Gastrocnemius medialis (tissue), 4 donors: ENCODE measurements around the gene CFAP54. TPM values are rescaled to one million over a fixed set of nuclear protein-coding genes. Genes with fewer than 3 reads are reported as not detected.

ENCODE experiments used
- ATAC-seq, 2 donors: fragments of 150-250 bp; one replicate each; pipeline ENCODE4 v1.9.1; 2016
- DNase-seq, 2 donors: peaks; one replicate each; pipeline ENCODE4 v3.0.0-alpha.2; 2019
- H3K27ac ChIP-seq, 4 donors: fragments of 200-600 bp; sonication (generic); 1 replicate in 1 of 4; 2 replicates in 3 of 4; pipeline ENCODE4 v1.5.1; 2016 to 2018; ENCODE audit warnings: mild to moderate bottlenecking in 2 of 4, moderate library complexity in 1 of 4
- H3K27me3 ChIP-seq, 3 donors: fragments of 200-600 bp; sonication (generic) in 2 of 3; 1 replicate in 1 of 3; 2 replicates in 2 of 3; pipeline versions ENCODE4 v1.5.1 to v1.6.0; 2016 to 2019; ENCODE audit warnings: mild to moderate bottlenecking in 1 of 3, moderate library complexity in 1 of 3
- H3K36me3 ChIP-seq, 2 donors: fragments of 200-600 bp; sonication (generic) in 1 of 2; one replicate each; pipeline ENCODE4 v1.5.1; 2017 to 2018
- H3K4me1 ChIP-seq, 2 donors: fragments of 200-600 bp; sonication (generic) in 1 of 2; one replicate each; pipeline ENCODE4 v1.5.1; 2016 to 2017; ENCODE audit warnings: mild to moderate bottlenecking in 2 of 2
- H3K4me3 ChIP-seq, 4 donors: fragments of 200-600 bp; sonication (generic) in 3 of 4; 1 replicate in 1 of 4; 2 replicates in 3 of 4; pipeline ENCODE4 v1.5.1; 2016 to 2019; ENCODE audit warnings: mild to moderate bottlenecking in 2 of 4
- H3K9me3 ChIP-seq, 3 donors: fragments of 200-600 bp; sonication (generic) in 2 of 3; 1 replicate in 1 of 3; 2 replicates in 2 of 3; pipeline ENCODE4 v1.5.1; 2016 to 2019
- CTCF ChIP-seq, 5 experiments: fragments of 450-650 bp in 3 of 5; fragments of 200-600 bp in 2 of 5; sonication (generic) in 2 of 5; IDR thresholded peaks in 4 of 5; conservative IDR thresholded peaks in 1 of 5; 1 replicate in 4 of 5; 2 replicates in 1 of 5; pipeline ENCODE4 v1.5.1; 2016 to 2019; ENCODE audit warnings: antibody characterized with exemption in 5 of 5, mild to moderate bottlenecking in 3 of 5, moderate library complexity in 3 of 5
- POLR2A ChIP-seq, 2 donors: fragments of 450-650 bp; IDR thresholded peaks; one replicate each; pipeline ENCODE4 v1.6.1; 2017; ENCODE audit warnings: antibody characterized with exemption in 2 of 2, mild to moderate bottlenecking in 2 of 2, moderate library complexity in 2 of 2
- in situ Hi-C, 4 donors: fragments of 200-750 bp; cut with MboI; loops; one replicate each; pipeline versions ENCODE4 v1.15.0 to v1.8.0; 2017; ENCODE audit warnings: low sequenced_read_pairs in 4 of 4
- intact Hi-C: fragments of 100-400 bp; cut with DNase I; formaldehyde crosslinking; loops from one replicate; pipeline ENCODE4 v1.15.1; 2023; ENCODE audit warnings: low total_unique reads
- total RNA-seq, 4 donors: library from RNA; depleted of rRNA; stranded (reverse); fragments of >200 nt; gene quantifications; one replicate each; pipeline versions ENCODE4 v1.1.0 to v1.2.3, GENCODE V29; 2016

CFAP54 gene
- total RNA-seq, 4 donors from 2014 or later = not detected

- H3K27me3 ChIP-seq = no peaks in the 10 kb centered on the region
- peaks cover 0 to 5% of the 10 kb centered on the region in 2 donors for H3K4me1 ChIP-seq
- no peak for ATAC-seq
- in situ Hi-C loops (no loop called here), intact Hi-C loops (loop anchor here (10.0 kb wide), 1 partner anchor 497 kb away; the partner anchor contains the start of gene CDK17)
- DNase-seq = no peak
- H3K27ac ChIP-seq = no peak overlapping the region
- TF ChIP-seq POLR2A (IDR thresholded peaks at IDR 0.05) = no peak
- H3K36me3 ChIP-seq = no peaks in the 10 kb centered on the region
- H3K9me3 ChIP-seq = no peaks in the 10 kb centered on the region
- H3K4me3 ChIP-seq = no peak overlapping the region
Observed at GRCh38 chr12:96902076-96902475, 412.7 kb downstream of the CFAP54 start.

GRCh38 chr12:96906498-96906848 is 417.1 kb downstream of the CFAP54 start:
- ATAC-seq (peak in 1 of 2 donors; percentile 7), DNase-seq (no peak)
- H3K4me3 ChIP-seq = peak overlapping the region; percentile 92 to 96 (median 94)
- H3K9me3 ChIP-seq = no peaks in the 10 kb centered on the region
- H3K4me1 ChIP-seq = peaks cover 20 to 21% of the 10 kb centered on the region in 2 donors
- no peaks in the 10 kb centered on the region for H3K27me3 ChIP-seq
- H3K36me3 ChIP-seq = no peaks in the 10 kb centered on the region
- in situ Hi-C loops = no loop called here
- peak overlapping the region; percentile 85 to 92 (median 87) for H3K27ac ChIP-seq
- no peak for TF ChIP-seq CTCF (IDR thresholded peaks at IDR 0.05 in 4 of 5, conservative IDR thresholded peaks at IDR 0.05 in 1 of 5)
- no peak for TF ChIP-seq POLR2A (IDR thresholded peaks at IDR 0.05)
- intact Hi-C loops = loop anchor here (10.0 kb wide), 1 partner anchor 502 kb away; the partner anchor contains the start of gene CDK17

- H3K4me3 ChIP-seq = peak within 1 kb of the TSS; percentile 92 to 96 (median 94)
- in situ Hi-C loops (no loop called here), intact Hi-C loops (loop anchor here (10.0 kb wide), 1 partner anchor 502 kb away; the partner anchor contains the start of gene CDK17)
- peaks cover 26 to 27% of the 10 kb centered on the region in 2 donors for H3K4me1 ChIP-seq
- ATAC-seq = peak; percentile 89 to 90
- TF ChIP-seq CTCF (IDR thresholded peaks at IDR 0.05 in 4 of 5, conservative IDR thresholded peaks at IDR 0.05 in 1 of 5) = no peak
- TF ChIP-seq POLR2A (IDR thresholded peaks at IDR 0.05) = peak; percentile 66 to 72
- no peaks in the 10 kb centered on the region for H3K36me3 ChIP-seq
- no peaks in the 10 kb centered on the region for H3K27me3 ChIP-seq
- DNase-seq = peak; percentile 50 to 68
- H3K27ac ChIP-seq = peak within 1 kb of the TSS; percentile 85 to 92 (median 87)
- H3K9me3 ChIP-seq = no peaks in the 10 kb centered on the region
Observed at GRCh38 chr12:96906849-96907670, 417.7 kb downstream of the CFAP54 start, which contains the start of gene NEDD1. Gene NEDD1 (plus strand): TSS chr12:96907257. CDS start chr12:96909760, 2,503 bp downstream.

GRCh38 chr12:96907671-96908422 is 418.5 kb downstream of the CFAP54 start:
- Histone ChIP-seq H3K4me1 (peaks cover 34% of the 10 kb centered on the region in 2 donors), H3K36me3 (no peaks in the 10 kb centered on the region), H3K4me3 (peak overlapping the region; percentile 92 to 96 (median 94)), H3K27me3 (no peaks in the 10 kb centered on the region), H3K9me3 (no peaks in the 10 kb centered on the region), H3K27ac (peak overlapping the region; percentile 85 to 92 (median 87))
- no peak for DNase-seq
- ATAC-seq = peak; percentile 43 to 46
- in situ Hi-C loops = no loop called here
- TF ChIP-seq POLR2A (IDR thresholded peaks at IDR 0.05) (no peak), CTCF (IDR thresholded peaks at IDR 0.05 in 4 of 5, conservative IDR thresholded peaks at IDR 0.05 in 1 of 5) (no peak)
- intact Hi-C loops = loop anchor here (10.0 kb wide), 1 partner anchor 503 kb away; the partner anchor contains the start of gene CDK17

GRCh38 chr12:96908423-96908675 is 419.0 kb downstream of the CFAP54 start:
- TF ChIP-seq POLR2A (IDR thresholded peaks at IDR 0.05) = no peak
- no peak for TF ChIP-seq CTCF (IDR thresholded peaks at IDR 0.05 in 4 of 5, conservative IDR thresholded peaks at IDR 0.05 in 1 of 5)
- in situ Hi-C loops (no loop called here), intact Hi-C loops (loop anchor here (10.0 kb wide), 1 partner anchor 504 kb away; the partner anchor contains the start of gene CDK17)
- H3K9me3 ChIP-seq = no peaks in the 10 kb centered on the region
- no peak for DNase-seq
- ATAC-seq = no peak
- peaks cover 38% of the 10 kb centered on the region in 2 donors for H3K4me1 ChIP-seq
- peak overlapping the region in 3 of 4 donors; percentile 93 to 96 (median 94) for H3K4me3 ChIP-seq
- no peaks in the 10 kb centered on the region for H3K27me3 ChIP-seq
- H3K36me3 ChIP-seq = no peaks in the 10 kb centered on the region
- H3K27ac ChIP-seq = peak overlapping the region in 3 of 4 donors; percentile 85 to 92 (median 86)
